Osteocyte (in vitro differentiated cells): ENCODE data around the gene DDX52. TPM values are rescaled to one million over a fixed set of nuclear protein-coding genes. Genes with fewer than 3 reads are reported as not detected.

Source experiments
- DNase-seq: peaks from one replicate; pipeline ENCODE4 v3.0.0; 2021; ENCODE audit warnings: mixed read lengths; ENCODE audit not compliant: unreplicated experiment; ENCODE audit errors: extremely low spot score
- H3K27ac Mint-ChIP-seq: one replicate; pipeline ENCODE4 v1.8.0; 2021; ENCODE audit warnings: mild to moderate bottlenecking, mixed read lengths; ENCODE audit not compliant: unreplicated experiment
- H3K27me3 Mint-ChIP-seq: one replicate; pipeline ENCODE4 v1.8.0; 2021; ENCODE audit warnings: mixed read lengths; ENCODE audit not compliant: unreplicated experiment
- H3K36me3 Mint-ChIP-seq: one replicate; pipeline ENCODE4 v1.8.0; 2021; ENCODE audit warnings: mixed read lengths; ENCODE audit not compliant: unreplicated experiment
- H3K4me1 Mint-ChIP-seq: one replicate; pipeline ENCODE4 v1.8.0; 2021; ENCODE audit warnings: mixed read lengths; ENCODE audit not compliant: unreplicated experiment
- H3K4me3 Mint-ChIP-seq: one replicate; pipeline ENCODE4 v1.8.0; 2021; ENCODE audit warnings: mild to moderate bottlenecking, moderate library complexity, mixed read lengths; ENCODE audit not compliant: unreplicated experiment
- H3K9me3 Mint-ChIP-seq: one replicate; pipeline ENCODE4 v1.8.0; 2021; ENCODE audit warnings: mixed read lengths; ENCODE audit not compliant: unreplicated experiment
- CTCF ChIP-seq: fragments of 200-600 bp; sonication (generic); IDR thresholded peaks from 2 replicates; pipeline ENCODE4 v1.5.0; 2021; ENCODE audit warnings: antibody characterized with exemption, mild to moderate bottlenecking, moderate library complexity
- total RNA-seq: library from RNA; stranded (reverse); gene quantifications from 2 replicates; pipeline ENCODE4 v1.2.1, GENCODE V29; 2021

DDX52 gene
- total RNA-seq, 1 donor from 2014 or later: 46.4 TPM

GRCh38 chr17:37671028-37671823 lies 28.0 kb upstream of the DDX52 start:
- Mint-ChIP-seq H3K4me3 (no peak overlapping the region), H3K27ac (peak overlapping the region; percentile 38), H3K4me1 (peaks cover 10% of the 10 kb centered on the region), H3K9me3 (no peaks in the 10 kb centered on the region), H3K27me3 (no peaks in the 10 kb centered on the region), H3K36me3 (no peaks in the 10 kb centered on the region)
- DNase-seq: no peak
- TF ChIP-seq CTCF: no peak

- no peak for DNase-seq
- H3K27ac Mint-ChIP-seq: no peak overlapping the region
- H3K4me1 Mint-ChIP-seq: peaks cover 6% of the 10 kb centered on the region
- H3K4me3 Mint-ChIP-seq: no peak overlapping the region
- no peaks in the 10 kb centered on the region for H3K9me3 Mint-ChIP-seq
- no peaks in the 10 kb centered on the region for H3K36me3 Mint-ChIP-seq
- H3K27me3 Mint-ChIP-seq: no peaks in the 10 kb centered on the region
- TF ChIP-seq CTCF: no peak
Observed at GRCh38 chr17:37667039-37667438, 23.8 kb upstream of the DDX52 start.

DNA sequence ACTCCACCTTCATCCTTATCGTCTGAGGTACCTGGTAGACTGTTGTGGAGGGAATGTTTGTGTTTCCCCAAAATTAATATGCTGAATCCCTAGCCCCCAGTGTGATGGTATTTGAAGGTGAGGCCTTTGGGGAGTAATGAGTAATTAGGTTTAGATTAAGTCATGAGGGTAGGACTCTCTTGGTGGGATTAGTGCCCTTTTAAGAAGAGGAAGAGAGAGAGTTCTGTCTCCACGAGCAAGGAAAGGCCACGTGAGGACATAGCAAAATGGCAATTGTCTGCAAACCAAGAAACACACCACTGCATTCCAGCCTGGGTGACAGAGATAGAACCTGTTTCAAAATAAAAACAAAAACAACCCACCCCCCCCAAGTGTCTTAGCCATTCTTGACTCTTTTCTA lies 21.0 kb upstream of the DDX52 start:
- Mint-ChIP-seq H3K4me3 (no peak overlapping the region), H3K36me3 (no peaks in the 10 kb centered on the region), H3K27ac (no peak overlapping the region), H3K4me1 (no peaks in the 10 kb centered on the region), H3K27me3 (no peaks in the 10 kb centered on the region), H3K9me3 (no peaks in the 10 kb centered on the region)
- no peak for DNase-seq
- no peak for TF ChIP-seq CTCF

- no peaks in the 10 kb centered on the region for H3K9me3 Mint-ChIP-seq
- no peak for DNase-seq
- H3K27me3 Mint-ChIP-seq: no peaks in the 10 kb centered on the region
- H3K4me3 Mint-ChIP-seq: no peak overlapping the region
- H3K36me3 Mint-ChIP-seq: no peaks in the 10 kb centered on the region
- no peak overlapping the region for H3K27ac Mint-ChIP-seq
- TF ChIP-seq CTCF: no peak
- no peaks in the 10 kb centered on the region for H3K4me1 Mint-ChIP-seq
Observed at GRCh38 chr17:37662353-37662752, 19.1 kb upstream of the DDX52 start.

DNA sequence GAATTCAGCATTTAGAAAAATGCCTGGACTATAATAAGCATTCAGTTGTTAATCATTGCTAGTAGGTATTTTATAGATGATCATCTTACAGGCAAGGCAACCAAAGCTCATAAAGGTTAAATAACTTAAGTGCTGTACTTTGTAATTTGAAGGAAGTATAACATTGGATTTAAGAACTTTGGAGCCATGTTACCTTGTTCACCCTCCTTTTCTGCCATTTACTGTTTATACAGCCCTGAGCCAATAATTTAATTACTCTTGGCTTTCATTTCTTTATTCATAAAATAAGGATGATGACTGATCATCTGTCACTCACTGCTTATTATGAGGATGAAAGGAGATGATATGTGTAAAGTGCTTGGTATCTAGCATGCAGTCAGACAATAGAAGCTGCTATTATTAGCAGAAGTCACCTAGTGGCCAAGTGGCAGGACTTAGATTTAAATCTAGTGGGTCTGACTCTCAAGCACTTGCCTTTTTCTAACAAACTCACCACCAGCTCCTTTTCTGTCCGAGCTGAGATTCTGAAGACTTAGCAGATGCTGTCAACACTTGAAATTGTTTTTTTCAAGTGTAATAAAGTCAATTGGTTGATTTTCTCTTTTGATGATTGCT lies 18.3 kb upstream of the DDX52 start:
- TF ChIP-seq CTCF: no peak
- Mint-ChIP-seq H3K4me3 (no peak overlapping the region), H3K36me3 (no peaks in the 10 kb centered on the region), H3K27me3 (no peaks in the 10 kb centered on the region), H3K27ac (no peak overlapping the region), H3K4me1 (no peaks in the 10 kb centered on the region), H3K9me3 (no peaks in the 10 kb centered on the region)
- DNase-seq: no peak
